ES-I3 (cell line): ENCODE measurements around the gene PTTG2.
"Not testable (repeated sequence)": the region's sequence is repeated elsewhere in the genome, so short reads cannot be mapped to it uniquely, and the experiment has no call there.

Experiments
- H3K36me3 ChIP-seq: 2 replicates; pipeline ENCODE4 v1.6.1; 2013; ENCODE audit warnings: mild to moderate bottlenecking, low read length, control low read depth, moderate library complexity; ENCODE audit not compliant: insufficient read depth
- H3K4me1 ChIP-seq: 2 replicates; pipeline ENCODE4 v1.6.1; 2013; ENCODE audit warnings: mild to moderate bottlenecking, control low read depth, low read length; ENCODE audit not compliant: insufficient read depth
- H3K9ac ChIP-seq: 2 replicates; pipeline ENCODE4 v1.6.1; 2013; ENCODE audit warnings: low read depth, mild to moderate bottlenecking, low read length, moderate library complexity
- H3K9me3 ChIP-seq: 2 replicates; pipeline ENCODE4 v1.6.1; 2013; ENCODE audit warnings: mild to moderate bottlenecking, low read length, moderate library complexity; ENCODE audit not compliant: control insufficient read depth, insufficient read depth

Gene PTTG2

GRCh38 chr4:37970702-37971101, 10.5 kb downstream of the PTTG2 start:
- peaks cover 5% of the 10 kb centered on the region for H3K9me3 ChIP-seq

GRCh38 chr4:37971202-37971601, 11.0 kb downstream of the PTTG2 start:
- H3K9me3 ChIP-seq: peaks cover 5% of the 10 kb centered on the region
- H3K4me1 ChIP-seq: peaks cover 2% of the 10 kb centered on the region; the same call in 1 of the 2 replicates
- no peak overlapping the region for H3K9ac ChIP-seq
- peaks cover 3% of the 10 kb centered on the region; the same call in 1 of the 2 replicates for H3K36me3 ChIP-seq

More at GRCh38 chr4:37970702-37971101, 10.5 kb downstream of the PTTG2 start:
- peaks cover 3% of the 10 kb centered on the region; the same call in 1 of the 2 replicates for H3K36me3 ChIP-seq
- H3K9ac ChIP-seq: no peak overlapping the region
- no peaks in the 10 kb centered on the region for H3K4me1 ChIP-seq

GRCh38 chr4:37973441-37973840, 13.2 kb downstream of the PTTG2 start:
- Histone ChIP-seq H3K4me1 (peaks cover 8% of the 10 kb centered on the region), H3K9ac (no peak overlapping the region), H3K9me3 (peaks cover 5% of the 10 kb centered on the region), H3K36me3 (peaks cover 3% of the 10 kb centered on the region; the same call in 1 of the 2 replicates)

GRCh38 chr4:37975321-37975822, 15.2 kb downstream of the PTTG2 start:
- H3K9me3 ChIP-seq: not testable (repeated sequence)
- peaks cover 12% of the 10 kb centered on the region for H3K4me1 ChIP-seq

GRCh38 chr4:37976507-37976906, 16.3 kb downstream of the PTTG2 start:
- H3K4me1 ChIP-seq: peaks cover 16% of the 10 kb centered on the region
- peak overlapping the region; percentile 66 for H3K9ac ChIP-seq
- no peaks in the 10 kb centered on the region for H3K9me3 ChIP-seq
- no peaks in the 10 kb centered on the region for H3K36me3 ChIP-seq

More at GRCh38 chr4:37975321-37975822, 15.2 kb downstream of the PTTG2 start:
- not testable (repeated sequence) for H3K9ac ChIP-seq, H3K36me3 ChIP-seq

- peak overlapping the region; percentile 66 for H3K9ac ChIP-seq
- H3K36me3 ChIP-seq: no peaks in the 10 kb centered on the region
Measured at GRCh38 chr4:37976991-37977470, 16.8 kb downstream of the PTTG2 start.

GRCh38 chr4:37977471-37978247, 17.5 kb downstream of the PTTG2 start:
- H3K9me3 ChIP-seq: no peaks in the 10 kb centered on the region
- peaks cover 28% of the 10 kb centered on the region for H3K4me1 ChIP-seq
- no peaks in the 10 kb centered on the region for H3K36me3 ChIP-seq
- H3K9ac ChIP-seq: peak overlapping the region; percentile 53

More at GRCh38 chr4:37976991-37977470, 16.8 kb downstream of the PTTG2 start:
- no peaks in the 10 kb centered on the region for H3K9me3 ChIP-seq
- peaks cover 22% of the 10 kb centered on the region for H3K4me1 ChIP-seq

GRCh38 chr4:37978248-37978924, 18.2 kb downstream of the PTTG2 start:
- Histone ChIP-seq H3K9ac (peak overlapping the region; percentile 53), H3K4me1 (peaks cover 30% of the 10 kb centered on the region), H3K9me3 (no peaks in the 10 kb centered on the region), H3K36me3 (no peaks in the 10 kb centered on the region)

GRCh38 chr4:37980246-37980645, 20.0 kb downstream of the PTTG2 start:
- Histone ChIP-seq H3K9me3 (no peaks in the 10 kb centered on the region), H3K36me3 (no peaks in the 10 kb centered on the region), H3K4me1 (peaks cover 30% of the 10 kb centered on the region), H3K9ac (no peak overlapping the region)

- Histone ChIP-seq H3K9me3 (no peaks in the 10 kb centered on the region), H3K4me1 (peaks cover 26% of the 10 kb centered on the region), H3K36me3 (no peaks in the 10 kb centered on the region), H3K9ac (no peak overlapping the region)
Measured at GRCh38 chr4:37981425-37981824, 21.2 kb downstream of the PTTG2 start.

- no peaks in the 10 kb centered on the region for H3K36me3 ChIP-seq
- no peaks in the 10 kb centered on the region for H3K9me3 ChIP-seq
- no peak overlapping the region for H3K9ac ChIP-seq
- peaks cover 23% of the 10 kb centered on the region for H3K4me1 ChIP-seq
Measured at GRCh38 chr4:37981844-37982720, 21.9 kb downstream of the PTTG2 start.

GRCh38 chr4:37982736-37983135, 22.5 kb downstream of the PTTG2 start:
- no peaks in the 10 kb centered on the region for H3K36me3 ChIP-seq
- H3K9me3 ChIP-seq: no peaks in the 10 kb centered on the region
- H3K9ac ChIP-seq: no peak overlapping the region
- peaks cover 23% of the 10 kb centered on the region for H3K4me1 ChIP-seq

- no peaks in the 10 kb centered on the region for H3K9me3 ChIP-seq
- H3K4me1 ChIP-seq: peaks cover 36% of the 10 kb centered on the region
- H3K36me3 ChIP-seq: no peaks in the 10 kb centered on the region
- no peak overlapping the region for H3K9ac ChIP-seq
Measured at GRCh38 chr4:37983951-37984350, 23.8 kb downstream of the PTTG2 start.
